ENCODE results near the gene FAM227B.
"Not testable (repeated sequence)": the region's sequence is repeated elsewhere in the genome, so short reads cannot be mapped to it uniquely, and the experiment has no call there.

The FAM227B gene

DNA sequence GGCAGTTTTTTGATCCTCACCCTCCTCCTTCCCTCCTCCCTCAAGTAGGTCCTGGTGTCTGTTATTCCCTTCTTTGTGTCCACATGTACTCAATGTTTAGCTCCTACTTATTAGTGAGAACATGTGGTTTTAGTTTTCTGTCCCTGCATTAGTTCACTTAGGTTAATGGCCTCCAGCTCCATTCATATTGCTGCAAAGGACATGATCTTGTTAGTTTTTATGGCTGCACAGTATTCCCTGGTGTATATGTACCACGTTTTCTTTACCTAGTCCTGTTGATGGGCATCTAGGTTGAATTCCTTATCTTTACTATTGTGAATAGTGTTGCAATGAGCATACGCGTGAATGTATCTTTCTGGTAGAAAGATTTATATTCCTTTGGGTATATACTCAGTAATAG lies 259.2 kb downstream of the FAM227B start:
- DNase-seq, result no peak

DNA sequence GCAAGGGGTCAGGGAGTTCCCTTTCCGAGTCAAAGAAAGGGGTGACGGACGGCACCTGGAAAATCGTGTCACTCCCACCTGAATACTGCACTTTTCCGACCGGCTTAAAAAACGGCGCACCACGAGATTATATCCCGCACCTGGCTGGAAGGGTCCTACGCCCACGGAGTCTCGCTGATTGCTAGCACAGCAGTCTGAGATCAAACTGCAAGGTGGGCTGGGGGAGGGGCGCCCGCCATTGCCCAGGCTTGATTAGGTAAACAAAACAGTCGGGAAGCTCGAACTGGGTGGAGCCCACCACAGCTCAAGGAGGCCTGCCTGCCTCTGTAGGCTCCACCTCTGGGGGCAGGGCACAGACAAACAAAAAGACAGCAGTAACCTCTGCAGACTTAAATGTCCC lies 266.2 kb downstream of the FAM227B start:
- not testable (repeated sequence) for DNase-seq

DNA sequence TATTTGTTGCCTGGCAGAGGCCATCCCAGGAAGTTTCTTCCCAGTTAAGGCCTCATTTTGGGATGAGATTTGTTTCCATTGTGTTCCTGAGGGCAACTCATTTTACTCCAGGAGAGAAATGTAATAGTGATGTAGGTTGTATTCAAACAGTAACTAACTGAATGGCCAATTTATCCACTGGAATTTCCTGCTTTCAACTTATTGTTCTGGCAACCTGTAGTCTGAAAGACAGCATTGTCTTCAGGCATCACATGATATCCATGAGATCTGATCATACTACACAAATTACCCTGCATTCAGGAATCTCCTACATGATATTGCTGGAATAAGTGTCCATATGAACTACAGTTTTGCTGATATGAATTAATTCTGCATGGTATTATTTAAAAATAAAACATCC lies 277.1 kb downstream of the FAM227B start:
- DNase-seq, result no peak

DNA sequence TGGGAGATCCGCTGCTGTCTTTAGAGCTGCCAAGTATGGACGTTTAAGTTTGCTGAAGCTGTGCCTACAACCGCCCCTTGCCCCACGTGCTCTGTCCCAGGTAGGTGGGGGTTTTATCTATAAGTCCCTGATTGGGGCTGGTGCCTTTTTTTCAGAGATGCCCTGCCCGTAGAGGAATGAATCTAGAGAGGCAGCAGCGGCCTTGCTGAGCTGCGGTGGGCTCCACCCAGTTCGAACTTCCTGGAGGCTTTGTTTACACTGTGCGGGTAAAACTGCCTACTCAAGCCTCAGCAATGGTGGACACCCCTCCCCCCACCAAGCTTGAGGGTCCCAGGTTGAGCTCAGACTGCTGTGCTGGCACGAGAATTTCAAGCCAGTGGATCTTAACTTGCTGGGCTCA lies 281.0 kb downstream of the FAM227B start:
- no peak for DNase-seq

DNA sequence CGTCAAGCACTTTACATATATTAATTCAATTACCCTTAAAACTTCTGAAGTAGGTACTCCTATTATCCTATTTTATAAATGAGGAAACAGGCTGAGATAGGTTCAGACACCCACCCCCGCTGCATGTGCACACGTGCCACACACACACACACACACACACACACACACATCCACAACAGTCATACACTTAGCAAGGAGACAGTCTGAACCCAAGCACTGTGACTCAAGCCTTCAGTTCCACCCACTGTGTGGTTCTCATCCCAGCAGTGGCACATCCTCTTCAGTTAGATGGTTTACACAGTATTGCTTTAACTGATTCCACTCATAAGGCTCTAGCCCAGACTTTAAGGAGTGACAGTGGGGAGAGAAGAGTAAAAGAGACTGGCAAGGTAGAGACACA lies 288.7 kb downstream of the FAM227B start:
- DNase-seq, result no peak

DNA sequence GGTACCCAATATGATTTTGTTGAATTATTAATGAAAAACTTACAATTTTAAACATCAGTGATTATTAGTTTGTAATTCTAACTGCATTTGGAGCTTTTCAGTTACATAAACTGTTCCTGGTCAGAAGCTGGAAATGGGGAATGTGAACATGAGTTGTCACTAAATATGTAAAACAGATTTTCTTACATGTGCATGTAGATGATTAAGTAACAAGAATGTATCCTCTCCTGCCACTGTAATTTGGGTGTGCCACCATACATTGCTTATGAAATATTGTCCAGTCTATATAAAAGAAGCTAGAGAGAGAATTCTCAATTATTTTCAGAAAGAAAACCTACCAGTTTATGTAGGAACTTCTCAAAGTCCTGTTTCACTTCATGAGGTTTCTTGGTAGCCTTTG lies 289.2 kb downstream of the FAM227B start:
- DNase-seq, result no peak

DNA sequence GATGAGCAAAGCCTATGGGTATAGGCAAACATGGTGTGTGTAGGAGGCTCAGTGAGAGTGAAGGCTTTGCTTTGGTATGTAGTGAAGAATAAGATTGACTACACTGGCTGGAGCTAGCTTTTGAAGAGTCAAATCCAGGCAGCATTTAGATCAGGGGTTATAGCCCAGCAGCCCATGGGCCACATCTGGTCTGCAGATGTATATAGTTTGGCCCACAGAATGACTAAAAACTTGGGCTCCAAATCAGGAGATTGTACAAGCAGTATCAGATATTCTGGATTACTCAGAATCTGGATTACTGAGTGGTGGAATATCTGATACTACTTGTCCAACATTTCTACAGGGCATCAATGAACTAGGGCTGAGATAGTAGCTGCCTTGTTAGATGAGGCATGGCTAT lies 290.5 kb downstream of the FAM227B start:
- no peak for DNase-seq

DNA sequence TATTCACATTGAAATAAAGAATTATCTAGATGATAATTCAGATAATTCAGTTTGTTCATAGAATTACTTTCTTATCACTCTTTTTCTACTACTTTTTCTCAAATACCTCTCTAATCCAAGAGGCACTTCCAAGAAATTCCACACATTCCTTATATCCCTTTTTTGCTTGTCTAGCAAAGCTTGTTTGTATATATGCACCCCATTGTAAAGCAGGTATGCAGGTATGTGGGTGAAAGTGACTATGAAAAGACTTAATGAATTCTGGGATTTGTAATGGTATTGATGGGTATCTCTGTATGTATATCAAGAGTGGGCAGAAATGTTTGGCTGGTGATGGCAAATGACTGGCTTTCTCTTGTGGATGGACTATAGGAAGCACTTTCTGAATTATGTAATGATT lies 291.7 kb downstream of the FAM227B start:
- no peak for DNase-seq

DNA sequence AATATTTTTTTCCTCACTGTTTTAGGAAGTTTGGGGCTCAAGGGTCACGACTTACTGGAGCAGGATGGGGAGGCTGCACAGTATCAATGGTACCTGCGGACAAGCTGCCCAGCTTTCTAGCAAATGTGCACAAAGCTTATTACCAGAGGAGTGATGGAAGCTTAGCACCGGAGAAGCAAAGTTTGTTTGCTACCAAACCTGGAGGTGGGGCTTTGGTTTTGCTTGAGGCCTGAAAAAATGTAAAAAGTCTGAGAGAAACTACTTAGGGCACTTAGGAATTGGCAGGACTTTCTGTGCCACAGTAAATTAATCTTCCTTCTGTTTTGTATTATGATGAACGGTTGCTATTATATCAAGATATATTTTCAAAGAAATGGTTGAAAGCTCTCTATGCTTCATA lies 292.7 kb downstream of the FAM227B start:
- DNase-seq, result no peak

DNA sequence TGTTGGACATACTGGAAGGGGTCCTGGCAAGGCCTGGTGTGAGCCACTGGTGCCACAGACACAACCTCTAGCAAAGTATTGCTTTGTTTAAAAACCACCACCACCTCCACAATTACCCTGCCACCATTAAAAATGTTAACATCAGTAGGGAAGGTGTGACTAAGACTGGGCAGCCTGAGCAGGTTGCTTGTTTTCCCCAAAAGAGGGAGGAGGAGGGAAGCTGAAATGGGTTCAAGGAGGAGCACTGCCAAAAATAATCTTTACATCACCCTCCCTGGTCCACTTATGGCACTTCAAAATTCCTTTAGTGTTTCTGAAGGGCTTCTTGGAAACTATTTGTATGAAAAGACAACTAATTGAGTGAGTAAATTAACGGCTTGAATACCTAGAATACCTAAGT lies 297.4 kb downstream of the FAM227B start:
- no peak for DNase-seq

DNA sequence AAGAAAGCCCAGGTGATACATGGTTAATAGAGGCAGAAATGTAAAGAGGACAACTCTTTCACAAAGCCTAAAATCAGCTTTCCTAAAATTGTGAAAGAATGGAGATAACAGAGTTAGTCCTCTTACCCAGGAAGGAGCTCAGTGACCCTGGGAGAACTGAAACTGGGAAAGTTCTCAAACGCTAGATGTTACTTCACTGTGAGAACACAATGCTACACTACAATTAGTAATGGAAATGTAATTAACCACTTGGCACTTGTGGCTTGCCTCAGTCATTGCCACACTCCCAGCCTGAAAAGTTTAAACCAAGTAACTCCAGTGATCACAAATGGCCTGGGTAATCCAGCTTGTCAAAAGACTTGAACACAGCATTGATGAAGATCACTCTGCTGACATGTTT lies 300.3 kb downstream of the FAM227B start:
- no peak for DNase-seq

DNA sequence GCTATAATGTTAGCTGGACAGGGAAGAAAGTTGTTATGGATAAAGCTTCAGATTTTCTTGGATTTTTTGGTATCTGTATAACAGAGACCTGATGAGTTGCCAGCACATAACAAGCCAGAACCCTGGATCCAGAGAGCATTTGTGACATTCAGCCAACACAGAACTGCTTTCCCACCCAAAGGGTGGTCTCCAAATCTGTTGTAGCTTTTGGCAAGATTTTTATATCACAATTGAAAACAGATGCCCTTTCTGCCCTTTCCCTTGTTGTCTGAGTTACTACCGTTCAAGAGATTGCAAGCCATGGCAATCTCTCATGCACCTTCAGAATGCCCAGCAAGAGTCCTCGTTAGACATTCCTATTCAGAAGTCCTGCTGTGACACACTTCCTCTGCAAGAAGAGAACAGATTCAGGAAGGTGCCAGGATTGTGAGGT lies 305.2 kb downstream of the FAM227B start:
- no peak for DNase-seq

DNA sequence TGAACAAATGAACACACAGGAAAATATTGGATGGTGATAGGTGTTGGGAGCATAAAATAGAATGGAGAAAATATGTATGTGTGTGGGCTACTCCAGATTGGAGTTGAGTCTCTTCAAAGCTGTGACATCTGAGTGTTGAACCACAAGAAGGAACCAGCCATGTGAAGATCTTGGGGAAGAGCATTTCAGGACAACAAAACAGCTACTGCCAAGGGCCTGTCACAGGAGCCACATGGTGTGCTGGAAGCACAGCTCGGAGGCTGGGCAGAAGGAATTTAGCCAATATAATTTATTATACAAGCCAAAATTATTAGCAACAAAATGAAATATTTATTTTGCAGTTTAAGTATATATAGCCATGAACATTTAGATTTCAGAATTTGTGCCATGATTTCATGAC lies 305.9 kb downstream of the FAM227B start:
- DNase-seq, result no peak

DNA sequence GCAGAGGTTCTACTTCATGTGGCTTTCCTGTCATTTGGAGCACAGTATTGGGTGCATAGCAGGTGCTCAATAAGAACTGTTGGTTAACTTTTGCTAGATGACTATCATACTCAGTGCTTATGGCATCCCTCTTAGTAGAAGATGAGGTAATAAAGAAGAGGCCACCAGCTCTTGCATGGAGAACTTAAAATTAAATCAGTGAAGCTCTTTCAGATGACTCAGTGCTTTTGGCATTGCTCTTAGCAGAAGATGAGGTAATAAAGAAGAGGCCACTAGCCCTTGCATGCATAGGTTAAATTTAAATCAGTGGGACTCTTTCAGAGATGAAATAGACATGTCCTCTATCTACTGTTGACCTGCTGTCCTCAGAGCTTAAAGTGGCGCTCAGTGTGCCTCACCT lies 307.0 kb downstream of the FAM227B start:
- no peak for DNase-seq

DNA sequence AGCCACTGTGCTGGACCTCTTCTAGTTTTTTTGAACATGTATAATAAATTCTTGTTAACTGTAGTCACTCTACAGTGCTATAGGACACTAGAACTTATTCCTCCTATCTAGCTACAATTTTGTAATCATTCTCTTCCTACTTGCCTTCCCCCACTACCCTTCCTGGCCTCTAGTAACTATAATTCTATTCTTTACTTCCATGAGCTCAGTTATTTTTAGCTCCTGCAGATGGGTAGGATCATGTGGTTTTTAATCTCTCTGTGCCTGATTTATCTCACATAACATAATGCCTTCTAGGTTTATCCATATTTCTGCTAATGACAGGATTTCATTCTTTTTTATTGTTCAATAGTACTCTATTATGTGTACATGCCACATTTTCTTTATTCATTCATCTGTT lies 310.7 kb downstream of the FAM227B start:
- DNase-seq, result no peak

DNA sequence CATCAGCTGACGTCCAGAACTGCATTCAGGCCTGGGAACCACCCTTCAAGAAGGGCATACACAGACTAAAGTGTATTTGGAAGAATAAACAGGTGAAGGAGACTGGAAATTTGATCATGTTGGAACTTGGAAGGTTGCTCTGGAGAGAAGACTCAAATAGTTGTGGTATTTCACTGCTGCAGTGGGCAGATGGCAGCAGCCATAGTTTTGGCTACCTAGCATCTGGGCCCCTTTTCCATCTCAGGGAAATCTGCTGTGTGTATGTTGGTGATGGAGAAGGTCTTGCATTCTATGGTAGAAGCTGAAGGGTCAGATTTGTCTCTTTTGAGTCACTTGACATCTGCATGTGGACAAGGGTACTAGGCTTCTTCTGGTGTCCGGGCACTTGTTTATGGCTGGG lies 311.9 kb downstream of the FAM227B start:
- no peak for DNase-seq

DNA sequence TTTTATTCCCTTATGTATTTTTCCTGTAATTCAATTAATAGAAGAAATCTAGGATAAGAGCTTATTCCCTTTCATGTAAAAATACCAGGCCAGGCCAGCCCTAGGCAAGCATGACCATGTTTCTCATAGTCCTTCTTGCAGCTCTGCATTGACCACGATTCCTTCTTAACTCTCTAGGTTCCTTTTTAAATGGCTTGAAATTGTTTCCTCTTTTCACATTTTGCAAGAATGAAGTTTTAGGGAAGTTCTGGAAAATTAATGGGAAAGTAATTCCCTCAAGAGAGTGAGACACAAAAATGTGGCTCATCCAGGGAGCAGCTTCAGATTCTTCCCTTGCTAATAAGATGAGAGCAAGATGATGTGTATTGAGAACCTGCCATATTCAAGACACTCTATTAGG lies 314.1 kb downstream of the FAM227B start:
- DNase-seq, result no peak

DNA sequence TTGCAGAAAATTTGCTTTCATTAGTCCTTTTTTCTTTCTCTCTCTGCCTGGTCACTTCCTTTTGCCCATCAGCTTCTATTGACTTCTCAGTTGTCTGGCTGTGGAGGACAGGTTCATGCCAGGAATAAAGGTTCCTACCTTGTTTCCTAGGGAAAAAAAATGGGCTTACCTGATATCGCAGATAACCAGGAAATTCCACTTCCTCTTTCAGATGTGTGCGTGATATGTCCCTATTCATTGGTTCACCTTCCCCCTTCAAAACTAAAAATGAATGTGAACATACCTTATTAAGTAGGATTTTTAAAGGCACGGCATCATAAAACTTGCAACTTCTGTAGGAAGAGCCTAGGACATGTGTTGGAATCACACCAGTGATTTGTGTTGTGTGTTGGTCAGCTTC lies 317.6 kb downstream of the FAM227B start:
- DNase-seq, result no peak

DNA sequence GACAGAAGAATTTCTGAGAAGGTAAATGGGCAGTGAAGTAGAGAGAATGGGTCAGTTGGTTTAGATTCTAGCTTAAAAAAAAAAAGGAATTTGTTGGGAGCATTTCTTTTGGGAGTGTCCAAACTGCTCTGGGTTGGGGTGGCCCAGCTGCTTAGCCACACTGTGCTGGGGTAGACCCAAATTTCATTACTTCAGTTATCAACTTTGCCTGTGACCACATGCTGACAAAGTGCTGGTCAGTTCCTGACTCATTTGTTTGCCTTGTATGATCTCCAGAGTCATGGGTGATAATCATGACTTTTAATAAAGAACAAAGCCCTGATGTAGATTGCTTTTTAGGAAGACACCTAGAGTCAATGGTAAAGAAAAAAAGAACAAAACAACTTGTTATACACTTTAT lies 319.1 kb downstream of the FAM227B start:
- no peak for DNase-seq

DNA sequence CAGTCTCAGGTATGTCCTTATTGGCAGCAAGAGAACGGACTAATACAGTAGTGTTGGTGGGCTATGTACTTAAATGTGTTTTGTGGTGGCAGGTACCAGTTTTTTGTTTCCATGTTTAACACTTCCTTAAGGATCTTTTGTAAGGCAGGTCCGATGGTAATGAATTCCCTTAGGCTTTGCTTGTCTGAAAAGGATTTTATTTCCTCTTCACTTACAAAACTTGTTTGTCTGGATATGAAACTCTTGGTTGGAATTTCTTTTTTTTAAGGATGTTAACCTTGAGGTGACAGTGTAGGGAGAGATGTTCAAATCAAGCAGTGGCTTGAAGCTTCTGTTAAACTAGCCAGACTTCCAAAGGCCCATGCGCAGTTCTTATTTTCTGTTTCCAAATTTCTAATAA lies 319.8 kb downstream of the FAM227B start:
- DNase-seq, result no peak

DNA sequence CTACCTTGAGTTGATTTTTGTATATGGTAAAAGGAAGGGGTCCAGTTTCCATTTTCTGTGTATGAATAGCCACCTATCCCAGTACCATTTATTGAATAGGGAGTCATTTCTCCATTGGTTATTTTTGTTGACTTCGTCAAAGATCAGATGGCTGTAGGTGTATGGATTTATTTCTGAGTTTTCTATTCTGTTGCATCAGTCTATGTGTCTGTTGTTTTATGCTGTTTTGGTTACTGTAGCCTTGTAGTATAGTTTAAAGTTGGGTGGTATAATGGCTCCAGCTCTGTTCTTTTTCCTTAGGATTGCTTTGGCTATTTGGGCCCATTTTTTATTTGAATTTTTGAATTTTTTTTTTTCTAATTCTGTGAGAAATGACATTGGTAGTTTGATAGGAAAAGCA lies 323.0 kb downstream of the FAM227B start:
- DNase-seq, result no peak

DNA sequence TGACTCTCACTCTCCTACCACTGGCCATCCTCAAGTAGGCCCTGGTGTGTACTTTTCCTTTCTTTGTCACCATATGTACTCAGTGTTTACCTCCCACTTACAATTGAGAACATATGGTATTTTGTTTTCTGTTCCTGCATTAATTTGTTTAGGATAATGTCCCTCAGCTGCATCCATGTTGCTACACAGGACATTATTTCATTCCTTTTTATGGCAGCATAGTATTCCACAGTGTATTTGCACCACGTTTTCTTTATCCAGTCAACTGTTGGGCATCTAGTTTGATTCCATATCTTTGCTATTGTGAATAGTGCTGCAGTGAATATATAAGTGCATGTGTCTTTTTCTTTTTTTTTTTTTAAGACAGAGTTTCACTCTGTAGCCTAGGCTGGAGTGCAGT lies 324.4 kb downstream of the FAM227B start:
- DNase-seq, result no peak

DNA sequence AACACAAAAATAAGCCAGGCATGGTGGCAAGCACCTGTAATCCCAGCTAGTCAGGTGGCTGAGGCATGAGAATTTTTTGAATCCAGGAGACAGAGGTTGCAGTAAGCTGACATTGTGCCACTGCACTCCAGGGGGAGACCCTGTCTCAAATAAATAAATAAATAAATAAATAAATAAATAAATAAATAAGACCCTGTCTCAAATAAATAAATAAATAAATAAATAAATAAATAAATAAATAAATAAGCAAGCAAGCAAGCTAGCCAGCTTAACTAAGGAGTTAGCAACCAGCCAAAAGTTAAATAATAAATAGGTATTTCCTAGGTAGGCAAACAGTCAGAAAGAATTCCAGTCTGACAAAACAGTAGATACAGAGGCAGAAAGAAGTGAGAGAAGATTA lies 326.7 kb downstream of the FAM227B start:
- DNase-seq, result no peak

DNA sequence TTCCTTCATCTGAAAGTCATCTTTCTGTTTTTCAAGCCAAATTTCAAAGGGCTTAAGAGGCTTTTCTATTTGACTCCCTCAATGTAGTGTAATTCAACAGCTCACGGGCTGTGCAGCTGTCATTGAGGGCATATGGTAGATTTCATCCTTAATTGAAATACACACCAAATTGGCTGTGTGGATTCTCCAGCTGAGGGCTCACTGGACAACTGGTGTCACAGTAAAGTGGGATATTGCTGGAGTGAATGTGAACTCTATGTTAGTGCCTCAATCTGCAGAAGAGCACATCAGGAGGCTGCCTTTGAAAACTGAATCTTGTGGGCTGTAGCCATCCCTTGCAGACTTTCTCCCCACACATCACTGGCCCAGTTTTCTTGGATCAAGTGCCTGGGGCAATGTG lies 330.4 kb downstream of the FAM227B start:
- no peak for DNase-seq

DNA sequence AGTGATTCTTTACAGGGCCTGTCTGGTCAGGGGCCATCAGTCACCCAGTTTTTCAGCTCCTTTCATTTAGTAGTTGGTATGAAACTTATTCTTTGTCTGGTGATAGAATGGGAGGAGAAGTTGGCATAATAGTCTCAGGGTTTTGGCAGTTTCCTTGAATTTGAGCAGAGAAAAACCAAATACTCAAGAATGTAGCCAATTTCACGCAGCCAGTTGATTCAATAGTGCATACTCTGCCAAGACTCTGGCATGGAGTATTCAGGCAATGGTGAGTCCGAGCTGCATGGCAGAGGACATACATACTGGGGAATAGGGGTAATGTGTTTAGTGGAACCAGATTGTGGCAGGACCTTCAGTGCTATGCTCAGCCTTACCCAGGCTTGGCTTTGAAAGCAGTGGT lies 332.2 kb downstream of the FAM227B start:
- DNase-seq, result no peak

DNA sequence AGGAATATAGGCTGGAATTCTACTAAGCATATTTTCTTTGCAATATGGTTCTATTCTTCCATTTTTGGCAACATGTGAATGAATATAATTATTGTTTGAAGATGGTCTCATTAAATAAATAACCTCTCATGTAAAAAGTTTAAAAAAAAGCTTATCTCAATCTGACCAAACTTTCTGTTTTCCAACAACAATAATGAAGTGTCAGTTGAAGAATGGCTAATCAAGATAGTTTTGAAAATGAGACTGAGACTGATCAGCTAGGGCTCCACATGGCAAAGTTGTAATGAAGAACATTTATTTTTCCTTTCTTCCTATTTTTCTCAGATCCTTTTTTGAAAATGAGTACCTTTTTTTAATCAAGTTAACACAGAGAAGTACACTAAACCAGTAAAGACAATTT lies 333.1 kb downstream of the FAM227B start:
- no peak for DNase-seq
